Esophagus squamous epithelium (tissue), 4 donors: Measurements from ENCODE around the gene BBS2.

Experiments
- POLR2A ChIP-seq, 4 donors: fragments of 450-650 bp; IDR thresholded peaks; one replicate each; pipeline ENCODE4 v1.6.1; 2017; ENCODE audit warnings: antibody characterized with exemption in 4 of 4, mild to moderate bottlenecking in 4 of 4, moderate library complexity in 3 of 4
- TF ChIP-seq, protein P1 (sequence below), 6 experiments: fragments of 450-650 bp in 4 of 6; fragments of 200-600 bp in 2 of 6; sonication (generic) in 2 of 6; IDR thresholded peaks; one replicate each; pipeline ENCODE4 v1.5.1; 2016 to 2019; ENCODE audit warnings: antibody characterized with exemption in 6 of 6, mild to moderate bottlenecking in 4 of 6, moderate library complexity in 4 of 6

- TF ChIP-seq, protein P1, sequence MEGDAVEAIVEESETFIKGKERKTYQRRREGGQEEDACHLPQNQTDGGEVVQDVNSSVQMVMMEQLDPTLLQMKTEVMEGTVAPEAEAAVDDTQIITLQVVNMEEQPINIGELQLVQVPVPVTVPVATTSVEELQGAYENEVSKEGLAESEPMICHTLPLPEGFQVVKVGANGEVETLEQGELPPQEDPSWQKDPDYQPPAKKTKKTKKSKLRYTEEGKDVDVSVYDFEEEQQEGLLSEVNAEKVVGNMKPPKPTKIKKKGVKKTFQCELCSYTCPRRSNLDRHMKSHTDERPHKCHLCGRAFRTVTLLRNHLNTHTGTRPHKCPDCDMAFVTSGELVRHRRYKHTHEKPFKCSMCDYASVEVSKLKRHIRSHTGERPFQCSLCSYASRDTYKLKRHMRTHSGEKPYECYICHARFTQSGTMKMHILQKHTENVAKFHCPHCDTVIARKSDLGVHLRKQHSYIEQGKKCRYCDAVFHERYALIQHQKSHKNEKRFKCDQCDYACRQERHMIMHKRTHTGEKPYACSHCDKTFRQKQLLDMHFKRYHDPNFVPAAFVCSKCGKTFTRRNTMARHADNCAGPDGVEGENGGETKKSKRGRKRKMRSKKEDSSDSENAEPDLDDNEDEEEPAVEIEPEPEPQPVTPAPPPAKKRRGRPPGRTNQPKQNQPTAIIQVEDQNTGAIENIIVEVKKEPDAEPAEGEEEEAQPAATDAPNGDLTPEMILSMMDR (IDR thresholded peaks at IDR 0.05), result no peak
- TF ChIP-seq POLR2A (IDR thresholded peaks at IDR 0.05), result no peak
Measured at GRCh38 chr16:56478281-56479049, 41.4 kb downstream of the BBS2 start.
